DOHH2 (cell line): Measurements from ENCODE around the gene FAU.

Experiments
- CTCF ChIP-seq: fragments of 200-600 bp; sonication (generic); IDR thresholded peaks from one replicate; pipeline ENCODE4 v1.5.1; 2014; ENCODE audit warnings: antibody characterized with exemption, mild to moderate bottlenecking, low read depth, low read length; ENCODE audit not compliant: poor library complexity, severe bottlenecking
- EZH2phosphoT487 ChIP-seq: fragments of 200-600 bp; sonication (generic); IDR thresholded peaks from 2 replicates; pipeline ENCODE4 v1.6.1; 2017; ENCODE audit warnings: borderline replicate concordance, mild to moderate bottlenecking, antibody characterized with exemption, low read length, moderate library complexity, mixed read lengths

- TF ChIP-seq CTCF (no peak), EZH2phosphoT487 (no peak)
Measured at GRCh38 chr11:65127473-65128181, 5.7 kb upstream of the FAU start.
